ENCODE results near the gene PCSK4. TPM values are rescaled to one million over a fixed set of nuclear protein-coding genes. Genes with fewer than 3 reads are reported as not detected.

Gene PCSK4
- total and polyA plus RNA-seq, 2 of the 13 experiments (the other 11 are each of a cell fraction or from before 2014, with no cell fraction given): 2.0 to 2.7 TPM

- TF ChIP-seq PITX1 (CRISPR knock-in tag; IDR thresholded peaks at IDR 0.05) (no peak; the same call in 1 of the 2 replicates), TFE3 (CRISPR knock-in tag; IDR thresholded peaks at IDR 0.05) (peak; percentile 60; the same call in 1 of the 2 replicates), ZNF430 (CRISPR knock-in tag; IDR thresholded peaks at IDR 0.05) (peak; percentile 80), NFAT5 (CRISPR knock-in tag; IDR thresholded peaks at IDR 0.05) (peak; percentile 70; the same call in 1 of the 2 replicates), NFKB2 (CRISPR knock-in tag; IDR thresholded peaks at IDR 0.05; ENCODE audit: borderline replicate concordance) (peak; percentile 71; the same call in 1 of the 2 replicates), ERF (CRISPR knock-in tag; IDR thresholded peaks at IDR 0.05) (peak; percentile 58), MAFG (CRISPR knock-in tag; IDR thresholded peaks at IDR 0.05) (no peak), HES4 (CRISPR knock-in tag; IDR thresholded peaks at IDR 0.05; ENCODE audit: borderline replicate concordance) (peak; percentile 49; the same call in 1 of the 2 replicates), FOSL1 (CRISPR knock-in tag; IDR thresholded peaks at IDR 0.05; ENCODE audit: borderline replicate concordance) (no peak), ARID5B (CRISPR knock-in tag; IDR thresholded peaks at IDR 0.05) (0 out of 2 replicates have a peak, but pooled peaks have one; percentile 18), ZNF619 (CRISPR knock-in tag; IDR thresholded peaks at IDR 0.05) (0 out of 2 replicates have a peak, but pooled peaks have one; percentile 56), ISX (CRISPR knock-in tag; conservative IDR thresholded peaks at IDR 0.05) (no peak), FOXC1 (CRISPR knock-in tag; IDR thresholded peaks at IDR 0.05; ENCODE audit: borderline replicate concordance) (0 out of 2 replicates have a peak, but pooled peaks have one; percentile 47), GABPB1 (CRISPR knock-in tag; IDR thresholded peaks at IDR 0.05) (peak; percentile 40; the same call in 1 of the 2 replicates), ZNF597 (CRISPR knock-in tag; IDR thresholded peaks at IDR 0.05) (no peak)
Measured at GRCh38 chr19:1446713-1447481, 43.3 kb downstream of the PCSK4 start (continued).

Measured in HepG2 (cell line).